Measurements from ENCODE around the gene AANAT. TPM values are rescaled to one million over a fixed set of nuclear protein-coding genes. Genes with fewer than 3 reads are reported as not detected.

AANAT gene
- under 1 TPM in 3 of 5 donors, not detected in 2; 0.05 to 0.22 (median 0.19) TPM for polyA plus RNA-seq (ENCODE audit: insufficient read depth in 1 of 5, insufficient read length in 5 of 5, low replicate concordance in 1 of 5)
- long read RNA-seq, donor 1: 0 reads
- long read RNA-seq, donor 2, partial matches to known transcripts: 21 of 21 reads
- long read RNA-seq, donor 2, other reads (novel, unspliced or antisense): 0 of 21 reads
- long read RNA-seq, donor 3, partial matches to known transcripts: 88 of 88 reads
- long read RNA-seq, donor 3, other reads (novel, unspliced or antisense): 0 of 88 reads
- long read RNA-seq, donor 4, partial matches to known transcripts: 17 of 17 reads
- long read RNA-seq, donor 4, other reads (novel, unspliced or antisense): 0 of 17 reads
- long read RNA-seq, donor 5: 0 reads
- long read RNA-seq, donor 6, partial matches to known transcripts: 44 of 44 reads
- long read RNA-seq, donor 6, other reads (novel, unspliced or antisense): 0 of 44 reads
- long read RNA-seq, donor 7, partial matches to known transcripts: 91 of 157 reads
- long read RNA-seq, donor 7, other reads (novel, unspliced or antisense): 66 of 157 reads
- long read RNA-seq, donor 8: 0 reads

DNA sequence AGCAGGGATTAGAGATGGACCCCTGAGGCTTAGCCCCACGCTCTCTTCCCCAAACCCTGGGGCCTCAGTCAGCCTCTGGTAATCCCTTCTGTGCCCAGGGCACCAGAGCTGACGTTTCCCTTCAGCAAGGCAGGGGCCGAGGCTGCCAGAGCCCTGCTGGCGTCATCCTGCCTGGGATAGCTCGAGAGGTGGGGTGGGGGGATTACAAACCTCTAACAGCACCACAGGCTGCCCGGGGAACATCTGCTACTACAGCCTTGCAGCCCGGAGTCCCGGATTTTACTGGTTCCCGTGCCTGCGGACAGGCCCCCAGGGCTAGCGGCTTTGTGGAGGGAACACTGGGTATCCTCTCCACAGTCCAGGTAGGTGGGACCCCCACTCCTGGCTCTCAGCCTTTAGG, at the start of gene AANAT:
AANAT (plus strand) TSS at position 238 of the 400 bp plus-strand sequence. CDS start 1,144 bp downstream, outside the sequence.
- no peak for DNase-seq

- no peak for DNase-seq
These were observed 47.7 kb upstream of the AANAT start for GRCh38 chr17:76419576-76420260.

GRCh38 chr17:76420356-76421043, 46.9 kb upstream of the AANAT start:
- DNase-seq: no peak

DNA sequence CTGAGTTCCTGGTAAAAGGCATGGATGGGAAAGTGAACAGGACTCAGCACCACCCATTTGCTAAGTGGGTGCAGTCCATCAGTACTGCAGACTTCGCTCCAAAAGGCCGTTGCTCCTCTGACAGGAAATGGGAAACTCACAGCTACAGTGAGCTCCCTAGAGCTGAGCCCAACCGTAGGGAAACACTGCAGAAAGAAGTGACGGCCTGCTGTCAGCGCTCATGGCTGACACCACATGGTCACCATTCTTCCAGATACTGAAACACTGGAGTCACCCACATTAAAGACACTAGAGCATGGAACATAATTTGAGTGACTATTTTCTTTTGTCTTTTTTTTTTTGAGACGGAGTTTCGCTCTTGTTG, 46.4 kb upstream of the AANAT start:
- peak; percentile 22 to 23 for DNase-seq

DNA sequence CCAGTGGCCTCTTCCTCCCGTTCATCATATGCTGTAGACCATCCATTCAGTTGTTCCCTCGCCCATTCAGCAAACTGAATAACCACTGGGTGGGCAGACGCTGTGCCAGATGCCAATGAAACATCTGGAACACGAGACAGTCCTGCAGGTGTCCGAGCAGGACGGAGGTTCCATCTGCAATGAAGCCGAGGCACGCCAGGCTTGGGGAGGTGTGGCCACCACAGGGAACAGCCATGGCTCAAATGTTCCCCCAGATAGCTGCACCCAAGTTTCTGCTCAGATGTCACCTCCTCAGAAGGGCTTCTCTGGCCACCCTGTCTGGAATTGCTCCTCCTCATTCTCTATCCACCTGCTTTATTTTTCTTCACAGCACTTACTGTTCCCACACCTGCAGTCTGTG, 45.0 kb upstream of the AANAT start:
- no peak for DNase-seq

- no peak for DNase-seq
These were observed 44.5 kb upstream of the AANAT start for GRCh38 chr17:76422860-76423259.

GRCh38 chr17:76426853-76427252, 40.5 kb upstream of the AANAT start:
- no peak for DNase-seq

GRCh38 chr17:76427501-76428231, 39.7 kb upstream of the AANAT start:
- peak in 1 of 2 donors; percentile 13 for DNase-seq

DNA sequence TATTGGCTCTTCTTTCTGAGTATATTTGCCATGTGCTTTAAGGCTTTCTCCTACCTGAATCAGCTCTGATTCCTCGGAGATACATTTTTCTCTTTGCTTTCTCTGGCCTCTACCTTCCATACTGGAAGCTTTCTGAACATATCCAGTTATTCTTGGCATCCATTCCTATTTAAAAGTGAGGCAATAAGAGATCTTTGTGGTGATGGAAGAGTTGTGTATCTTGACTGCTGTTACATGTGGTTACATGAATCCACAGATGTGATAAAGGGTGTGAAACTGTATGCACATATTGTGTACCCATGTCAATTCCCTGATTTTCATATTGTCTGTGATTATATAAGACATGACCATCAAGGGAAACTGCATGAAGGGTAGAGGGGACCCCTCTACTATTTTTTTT, 38.9 kb upstream of the AANAT start:
- no peak for DNase-seq

- no peak for DNase-seq
These were observed 35.9 kb upstream of the AANAT start for GRCh38 chr17:76431509-76431908.

- DNase-seq: no peak
These were observed 35.4 kb upstream of the AANAT start for GRCh38 chr17:76432004-76432403.

GRCh38 chr17:76432712-76433336, 34.6 kb upstream of the AANAT start:
- no peak for DNase-seq

- no peak for DNase-seq
These were observed 33.7 kb upstream of the AANAT start for GRCh38 chr17:76433693-76434092.

DNA sequence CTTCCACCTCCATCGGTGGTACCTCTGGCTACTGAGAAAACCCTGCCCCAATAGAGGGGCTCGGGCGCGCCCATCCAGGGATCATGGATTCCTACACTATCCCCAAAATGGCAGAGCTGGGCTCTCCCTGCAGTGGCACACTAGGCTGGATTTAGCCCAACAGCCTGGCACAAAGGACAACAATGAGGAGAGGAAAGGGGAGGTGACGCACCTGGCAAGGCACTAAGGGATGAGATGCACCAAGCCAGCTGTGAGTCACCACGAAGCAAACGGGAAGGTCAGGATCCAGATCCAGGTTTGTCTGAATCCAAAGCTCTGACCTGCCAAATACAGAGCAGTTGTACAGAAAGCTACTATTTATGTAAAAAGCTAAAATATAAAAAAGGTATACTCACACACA, 32.5 kb upstream of the AANAT start:
- DNase-seq: no peak

GRCh38 chr17:76435751-76436150, 31.7 kb upstream of the AANAT start:
- DNase-seq: no peak

DNA sequence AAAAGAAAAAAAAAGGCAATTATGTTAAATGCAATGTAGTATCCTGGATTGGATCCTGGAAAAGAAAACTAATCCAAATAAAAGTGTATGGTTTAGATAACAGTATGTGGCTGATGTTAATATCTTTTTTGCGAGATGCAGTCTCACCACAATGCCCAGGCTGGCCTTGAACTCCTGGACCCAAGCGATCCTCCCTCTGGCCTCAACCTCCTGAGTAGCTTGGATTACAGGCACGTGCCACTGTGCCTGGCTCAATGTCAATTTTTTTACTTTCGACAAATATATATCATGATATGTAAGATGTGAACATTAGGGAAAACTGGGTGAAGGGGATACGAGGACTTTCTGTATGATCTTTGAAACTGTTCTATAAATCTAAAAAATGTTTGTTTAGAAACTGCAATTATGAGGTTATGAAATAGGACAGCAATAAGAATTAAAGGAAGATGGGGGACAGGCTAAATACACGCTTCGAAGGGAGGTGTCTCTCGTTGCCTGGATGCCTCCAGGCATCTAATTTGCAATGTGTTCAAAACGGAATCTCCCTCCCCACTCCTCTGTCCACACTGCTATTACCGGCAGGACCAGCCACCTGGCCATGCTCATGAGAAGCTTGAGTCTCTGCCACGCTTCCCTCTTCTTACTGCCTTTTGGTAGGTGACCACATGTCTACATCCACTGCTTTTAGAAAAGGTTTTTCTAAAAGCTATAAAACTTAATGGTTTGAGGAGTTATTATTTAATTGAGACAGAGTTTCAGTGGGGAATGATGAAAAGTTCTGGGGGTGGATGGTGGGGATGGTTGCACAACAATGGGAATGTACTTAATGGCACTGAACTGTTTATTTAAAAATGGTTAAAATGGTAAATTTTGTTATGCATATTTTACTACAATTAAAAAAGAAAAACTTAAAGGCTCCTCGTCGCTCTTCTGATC, 29.7 kb upstream of the AANAT start:
- no peak for DNase-seq

DNA sequence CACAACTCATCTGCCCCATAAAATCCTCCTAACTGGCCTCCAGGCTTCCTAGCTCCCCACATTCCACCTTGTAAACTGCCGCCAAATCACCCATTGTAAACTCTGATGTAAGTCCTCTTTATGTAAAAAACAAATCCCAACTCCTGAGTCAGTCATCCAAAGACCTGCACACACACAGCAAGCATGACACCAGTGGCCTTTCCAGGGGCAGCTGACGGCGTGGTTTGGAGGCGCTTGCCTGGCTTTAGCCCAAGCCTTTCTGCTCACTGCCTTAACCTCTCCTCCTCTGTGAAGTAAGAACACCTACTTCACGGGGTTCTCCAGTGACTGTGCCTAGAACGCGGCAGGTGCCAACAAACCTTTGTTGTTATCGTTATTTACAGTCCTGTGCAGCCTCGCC, 28.5 kb upstream of the AANAT start:
- DNase-seq: no peak

- no peak for DNase-seq
These were observed 28.0 kb upstream of the AANAT start for GRCh38 chr17:76439314-76439928.

DNA sequence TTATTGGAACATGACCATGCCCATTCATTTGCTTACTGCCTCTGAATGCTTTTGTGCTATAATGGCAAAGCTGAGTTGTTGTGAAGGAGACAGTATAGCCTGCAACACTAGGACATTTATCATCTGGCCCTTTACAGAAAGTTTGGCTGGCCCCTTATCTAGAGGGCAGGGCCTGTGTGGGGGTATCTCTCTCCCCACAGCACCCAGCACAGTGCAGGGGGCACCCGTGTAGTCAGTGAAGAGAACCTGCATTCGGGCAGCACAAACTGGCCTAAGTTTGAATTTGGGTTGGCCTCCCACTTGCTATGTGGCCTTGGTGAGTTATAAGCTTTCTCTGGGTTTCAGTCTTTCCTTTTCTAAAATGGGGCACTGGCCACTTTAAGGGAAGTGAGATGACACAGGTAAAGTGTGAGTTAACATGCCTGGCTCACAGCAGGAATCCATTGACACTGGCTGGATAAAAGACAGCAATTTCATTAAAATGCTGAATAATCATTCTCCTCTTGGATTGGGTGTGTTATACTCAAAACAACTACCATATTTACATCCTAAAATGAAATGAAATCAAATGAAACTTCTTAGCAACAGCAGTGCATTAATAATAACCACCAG, 26.5 kb upstream of the AANAT start:
- no peak for DNase-seq

Measured in right lung (tissue), 10 donors.